Measurements from ENCODE around the gene IGFL4.

Gene IGFL4

GRCh38 chr19:46063201-46063600, 22.4 kb upstream of the IGFL4 start:
- no peak for DNase-seq (ENCODE audit: low read depth, low spot score)

GRCh38 chr19:46060012-46060411, 19.2 kb upstream of the IGFL4 start:
- no peak for DNase-seq (ENCODE audit: low read depth, low spot score)

GRCh38 chr19:46058778-46059177, 18.0 kb upstream of the IGFL4 start:
- no peak for DNase-seq (ENCODE audit: low read depth, low spot score)

GRCh38 chr19:46056536-46056935, 15.7 kb upstream of the IGFL4 start:
- no peak for DNase-seq (ENCODE audit: low read depth, low spot score)

- no peak for DNase-seq (ENCODE audit: low read depth, low spot score)
These were observed 12.1 kb upstream of the IGFL4 start for GRCh38 chr19:46052896-46053295.

- DNase-seq (ENCODE audit: low read depth, low spot score) = no peak
These were observed 8.8 kb upstream of the IGFL4 start for GRCh38 chr19:46049597-46049996.

- no peak for DNase-seq (ENCODE audit: low read depth, low spot score)
These were observed 2.7 kb upstream of the IGFL4 start for GRCh38 chr19:46043519-46043918.

- DNase-seq (ENCODE audit: low read depth, low spot score) = no peak
These were observed 1.6 kb upstream of the IGFL4 start for GRCh38 chr19:46042252-46042883.

GRCh38 chr19:46040125-46040524, 677 bp downstream of the IGFL4 start:
- no peak for DNase-seq (ENCODE audit: low read depth, low spot score)

GRCh38 chr19:46036744-46037128, 4.1 kb downstream of the IGFL4 start:
- DNase-seq (ENCODE audit: low read depth, low spot score) = no peak

- DNase-seq (ENCODE audit: low read depth, low spot score) = no peak
These were observed 4.6 kb downstream of the IGFL4 start for GRCh38 chr19:46035986-46036743.

GRCh38 chr19:46035546-46035945, 5.3 kb downstream of the IGFL4 start:
- DNase-seq (ENCODE audit: low read depth, low spot score) = no peak

GRCh38 chr19:46033401-46033800, 7.4 kb downstream of the IGFL4 start:
- DNase-seq (ENCODE audit: low read depth, low spot score) = no peak

GRCh38 chr19:46032597-46033025, 8.2 kb downstream of the IGFL4 start:
- DNase-seq (ENCODE audit: low read depth, low spot score) = no peak

GRCh38 chr19:46031781-46032596, 8.8 kb downstream of the IGFL4 start:
- DNase-seq (ENCODE audit: low read depth, low spot score) = no peak

GRCh38 chr19:46030812-46031550, 9.8 kb downstream of the IGFL4 start:
- DNase-seq (ENCODE audit: low read depth, low spot score) = no peak

GRCh38 chr19:46025835-46026234, 15.0 kb downstream of the IGFL4 start:
- DNase-seq (ENCODE audit: low read depth, low spot score) = no peak

GRCh38 chr19:46023311-46023779, 17.5 kb downstream of the IGFL4 start:
- DNase-seq (ENCODE audit: low read depth, low spot score) = no peak

- no peak for DNase-seq (ENCODE audit: low read depth, low spot score)
These were observed 18.1 kb downstream of the IGFL4 start, which contains the start of gene PGLYRP1 for GRCh38 chr19:46022431-46023310. TSS of gene PGLYRP1 (minus strand) at chr19:46023053. CDS start at chr19:46023021, 32 bp downstream.

GRCh38 chr19:46022061-46022430, 18.8 kb downstream of the IGFL4 start:
- DNase-seq (ENCODE audit: low read depth, low spot score) = no peak
